K562 (cell line): ENCODE measurements around the gene DNAAF2. TPM values are rescaled to one million over a fixed set of nuclear protein-coding genes. Genes with fewer than 3 reads are reported as not detected.

Experiments used
- CHD2 ChIP-seq: IDR thresholded peaks from 2 replicates; pipeline ENCODE4 v1.6.1; 2011; ENCODE audit warnings: low read depth, low read length
- CHD4 ChIP-seq: fragments of 200-600 bp; sonication (generic); IDR thresholded peaks from 3 replicates; pipeline ENCODE4 v1.6.1; 2012; ENCODE audit warnings: low read depth, mild to moderate bottlenecking, mixed read lengths, low read length, inconsistent platforms; ENCODE audit not compliant: insufficient read depth, insufficient replicate concordance, poor library complexity, severe bottlenecking
- ETS2 ChIP-seq: IDR thresholded peaks from 2 replicates; pipeline ENCODE4 v1.6.1; 2016; ENCODE audit warnings: borderline replicate concordance, missing genetic modification characterization, mild to moderate bottlenecking, moderate library complexity, missing compliant biosample characterization; ENCODE audit not compliant: poor library complexity, severe bottlenecking
- FOXA3 ChIP-seq, 2 experiments: fragments of 450-650 bp in 1 of 2; sonication (generic) in 1 of 2; formaldehyde crosslinking; IDR thresholded peaks in 1 of 2; conservative IDR thresholded peaks in 1 of 2; 2 replicates each; pipeline versions ENCODE4 v1.4.0 to v1.8.0; 2020 to 2022; ENCODE audit warnings: mild to moderate bottlenecking in 2 of 2, missing genetic modification reagents in 1 of 2
- NCOA1 ChIP-seq: fragments of 450-650 bp; IDR thresholded peaks from 2 replicates; pipeline ENCODE4 v1.6.1; 2016; ENCODE audit warnings: low read depth
- PML ChIP-seq: IDR thresholded peaks from 2 replicates; pipeline ENCODE4 v1.6.1; 2012; ENCODE audit warnings: low read length, inconsistent platforms
- POLR2AphosphoS2 ChIP-seq: IDR thresholded peaks from 2 replicates; pipeline ENCODE4 v1.6.1; 2012; ENCODE audit warnings: low read length, improper control_type of control experiment
- POLR2AphosphoS5 ChIP-seq: IDR thresholded peaks from 2 replicates; pipeline ENCODE4 v1.6.1; 2011; ENCODE audit warnings: mild to moderate bottlenecking, low read depth, low read length, moderate library complexity; ENCODE audit not compliant: control insufficient read depth, insufficient read depth
- POLR2B ChIP-seq: fragments of 450-650 bp; IDR thresholded peaks from 2 replicates; pipeline ENCODE4 v1.6.1; 2018; ENCODE audit warnings: low read depth; ENCODE audit not compliant: partially characterized antibody
- PURB ChIP-seq: sonication (generic); formaldehyde crosslinking; IDR thresholded peaks from 2 replicates; pipeline ENCODE4 v1.9.0; 2021; ENCODE audit warnings: low read depth, mild to moderate bottlenecking, missing genetic modification reagents
- SRSF1 ChIP-seq: fragments of 200-400 bp; formaldehyde crosslinking; IDR thresholded peaks from 2 replicates; pipeline ENCODE4 v1.6.1; 2017; ENCODE audit warnings: mild to moderate bottlenecking, low read depth, low read length, moderate library complexity
- TSC22D4 ChIP-seq: fragments of 450-650 bp; IDR thresholded peaks from 2 replicates; pipeline ENCODE4 v1.6.1; 2016; ENCODE audit warnings: missing genetic modification characterization, missing biosample characterization, control low read depth
- ZNF174 ChIP-seq: fragments of 250-450 bp; sonication (Bioruptor Pico); IDR thresholded peaks from 2 replicates; pipeline ENCODE4 v1.4.0; 2020; ENCODE audit warnings: mild to moderate bottlenecking
- ZNF408 ChIP-seq: fragments of 250-450 bp; sonication (Bioruptor Pico); IDR thresholded peaks from 2 replicates; pipeline ENCODE4 v1.4.0; 2020; ENCODE audit warnings: low read depth, mild to moderate bottlenecking, moderate library complexity
- polyA plus RNA-seq, 8 experiments: library from polyadenylated mRNA; depleted of rRNA in 4 of 8; stranded (reverse) in 5 of 8; unstranded in 3 of 8; fragments of >200 nt; fragmentation: Nextera tagmentation in 2 of 8; fragmentation: Illumina TruSeq in 1 of 8; extraction: Ambion mirVana in 2 of 8; extraction: Trizol in 1 of 8; gene quantifications; 2 replicates each; pipeline versions ENCODE4 v1.2.1 to v1.2.3, GENCODE V29; 2011 to 2014; ENCODE audit warnings: inconsistent platforms in 1 of 8, missing spikeins in 1 of 8
- total RNA-seq, 7 experiments: library from RNA; depleted of rRNA in 6 of 7; stranded (reverse); fragments of >200 nt in 6 of 7; fragmentation: Illumina TruSeq in 2 of 7; extraction: Trizol in 2 of 7; gene quantifications; 2 replicates each; pipeline versions ENCODE4 v1.2.1 to v1.2.3, GENCODE V29; 2011 to 2021; ENCODE audit warnings: low replicate concordance in 1 of 7
- TF ChIP-seq, protein P1 (sequence below): fragments of 450-650 bp; IDR thresholded peaks from 2 replicates; pipeline ENCODE4 v1.6.1; 2016; ENCODE audit warnings: mild to moderate bottlenecking
- TF ChIP-seq, protein P2 (sequence below): fragments of 450-650 bp; formaldehyde crosslinking; conservative IDR thresholded peaks from 2 replicates; pipeline ENCODE4 v1.4.0; 2022; ENCODE audit warnings: mild to moderate bottlenecking, missing genetic modification characterization
- TF ChIP-seq, protein P3 (sequence below): sonication (generic); formaldehyde crosslinking; IDR thresholded peaks from 2 replicates; pipeline ENCODE4 v1.8.1; 2023; ENCODE audit warnings: mild to moderate bottlenecking, missing genetic modification reagents, moderate library complexity
- TF ChIP-seq, protein P4 (sequence below), 2 experiments: fragments of 450-650 bp in 1 of 2; IDR thresholded peaks; 2 replicates each; pipeline ENCODE4 v1.6.1; 2011 to 2017; ENCODE audit warnings: low read depth in 2 of 2, antibody characterized with exemption in 1 of 2, borderline replicate concordance in 1 of 2, low read length in 1 of 2, mild to moderate bottlenecking in 1 of 2, mixed read lengths in 1 of 2; ENCODE audit not compliant: control insufficient read depth in 1 of 2

The DNAAF2 gene
- total and polyA plus RNA-seq, 9 of the 15 experiments (the other 6 are each of a cell fraction or from before 2014, with no cell fraction given) = 2.4 to 14.6 (median 11.1) TPM

DNA sequence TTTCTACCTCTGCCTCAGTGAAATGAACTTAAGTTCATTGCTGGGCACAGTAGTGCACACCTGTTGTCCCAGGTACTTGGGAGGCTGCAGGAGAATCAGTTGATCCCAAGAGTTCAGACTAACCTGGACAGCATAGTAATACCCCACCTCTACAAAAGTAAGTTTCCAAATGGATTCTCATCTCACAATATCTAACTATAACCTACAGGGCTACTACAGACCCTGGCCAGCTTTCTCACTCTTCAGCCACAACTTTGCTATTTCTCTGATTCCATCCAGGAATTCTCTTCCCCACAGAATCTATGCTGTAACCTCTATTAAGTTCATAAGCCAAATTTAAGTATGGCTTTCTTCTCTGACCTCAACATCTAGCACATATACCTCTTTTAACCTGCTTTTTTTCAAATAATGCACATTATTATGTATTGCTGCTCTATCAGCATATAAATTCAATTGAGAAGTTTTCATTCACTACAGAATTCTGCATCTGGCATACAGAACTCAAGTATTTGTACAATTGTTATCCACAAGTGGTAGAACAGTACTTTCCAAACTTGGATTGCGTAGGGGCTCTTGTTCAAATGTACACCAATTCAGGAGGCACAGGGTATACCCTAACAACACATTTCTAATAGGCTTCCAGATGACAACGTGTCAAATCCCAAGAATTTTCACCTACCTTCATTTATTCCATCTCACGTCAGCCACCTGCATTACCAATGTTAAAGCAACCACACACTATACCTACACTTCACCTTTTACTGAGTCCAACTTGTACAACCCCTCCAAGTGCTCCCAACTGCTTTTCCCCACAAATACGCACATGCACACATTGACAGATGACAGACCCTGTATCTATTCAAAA is 52.7 kb downstream of the DNAAF2 start (continued):
- TF ChIP-seq, protein P1, sequence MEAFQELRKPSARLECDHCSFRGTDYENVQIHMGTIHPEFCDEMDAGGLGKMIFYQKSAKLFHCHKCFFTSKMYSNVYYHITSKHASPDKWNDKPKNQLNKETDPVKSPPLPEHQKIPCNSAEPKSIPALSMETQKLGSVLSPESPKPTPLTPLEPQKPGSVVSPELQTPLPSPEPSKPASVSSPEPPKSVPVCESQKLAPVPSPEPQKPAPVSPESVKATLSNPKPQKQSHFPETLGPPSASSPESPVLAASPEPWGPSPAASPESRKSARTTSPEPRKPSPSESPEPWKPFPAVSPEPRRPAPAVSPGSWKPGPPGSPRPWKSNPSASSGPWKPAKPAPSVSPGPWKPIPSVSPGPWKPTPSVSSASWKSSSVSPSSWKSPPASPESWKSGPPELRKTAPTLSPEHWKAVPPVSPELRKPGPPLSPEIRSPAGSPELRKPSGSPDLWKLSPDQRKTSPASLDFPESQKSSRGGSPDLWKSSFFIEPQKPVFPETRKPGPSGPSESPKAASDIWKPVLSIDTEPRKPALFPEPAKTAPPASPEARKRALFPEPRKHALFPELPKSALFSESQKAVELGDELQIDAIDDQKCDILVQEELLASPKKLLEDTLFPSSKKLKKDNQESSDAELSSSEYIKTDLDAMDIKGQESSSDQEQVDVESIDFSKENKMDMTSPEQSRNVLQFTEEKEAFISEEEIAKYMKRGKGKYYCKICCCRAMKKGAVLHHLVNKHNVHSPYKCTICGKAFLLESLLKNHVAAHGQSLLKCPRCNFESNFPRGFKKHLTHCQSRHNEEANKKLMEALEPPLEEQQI = no peak
- TF ChIP-seq CHD4 (no peak), POLR2AphosphoS2 (peak; percentile 87; the same call in 1 of the 2 replicates), SRSF1 (no peak), PURB (CRISPR knock-in tag) (no peak), ETS2 (tag) (no peak), ZNF408 (no peak), POLR2B (peak; percentile 68), POLR2AphosphoS5 (peak; percentile 66; the same call in 1 of the 2 replicates), CHD2 (no peak), FOXA3 (CRISPR knock-in tag; conservative IDR thresholded peaks at IDR 0.05 in 1 of 2, IDR thresholded peaks at IDR 0.05 in 1 of 2) (no peak), ZNF174 (no peak), PML (peak; percentile 21; the same call in 1 of the 2 replicates), TSC22D4 (no peak), NCOA1 (no peak)
- TF ChIP-seq, protein P2, sequence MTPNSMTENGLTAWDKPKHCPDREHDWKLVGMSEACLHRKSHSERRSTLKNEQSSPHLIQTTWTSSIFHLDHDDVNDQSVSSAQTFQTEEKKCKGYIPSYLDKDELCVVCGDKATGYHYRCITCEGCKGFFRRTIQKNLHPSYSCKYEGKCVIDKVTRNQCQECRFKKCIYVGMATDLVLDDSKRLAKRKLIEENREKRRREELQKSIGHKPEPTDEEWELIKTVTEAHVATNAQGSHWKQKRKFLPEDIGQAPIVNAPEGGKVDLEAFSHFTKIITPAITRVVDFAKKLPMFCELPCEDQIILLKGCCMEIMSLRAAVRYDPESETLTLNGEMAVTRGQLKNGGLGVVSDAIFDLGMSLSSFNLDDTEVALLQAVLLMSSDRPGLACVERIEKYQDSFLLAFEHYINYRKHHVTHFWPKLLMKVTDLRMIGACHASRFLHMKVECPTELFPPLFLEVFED = no peak
- TF ChIP-seq, protein P3, sequence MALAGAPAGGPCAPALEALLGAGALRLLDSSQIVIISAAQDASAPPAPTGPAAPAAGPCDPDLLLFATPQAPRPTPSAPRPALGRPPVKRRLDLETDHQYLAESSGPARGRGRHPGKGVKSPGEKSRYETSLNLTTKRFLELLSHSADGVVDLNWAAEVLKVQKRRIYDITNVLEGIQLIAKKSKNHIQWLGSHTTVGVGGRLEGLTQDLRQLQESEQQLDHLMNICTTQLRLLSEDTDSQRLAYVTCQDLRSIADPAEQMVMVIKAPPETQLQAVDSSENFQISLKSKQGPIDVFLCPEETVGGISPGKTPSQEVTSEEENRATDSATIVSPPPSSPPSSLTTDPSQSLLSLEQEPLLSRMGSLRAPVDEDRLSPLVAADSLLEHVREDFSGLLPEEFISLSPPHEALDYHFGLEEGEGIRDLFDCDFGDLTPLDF (CRISPR knock-in tag) = no peak
- TF ChIP-seq, protein P4, sequence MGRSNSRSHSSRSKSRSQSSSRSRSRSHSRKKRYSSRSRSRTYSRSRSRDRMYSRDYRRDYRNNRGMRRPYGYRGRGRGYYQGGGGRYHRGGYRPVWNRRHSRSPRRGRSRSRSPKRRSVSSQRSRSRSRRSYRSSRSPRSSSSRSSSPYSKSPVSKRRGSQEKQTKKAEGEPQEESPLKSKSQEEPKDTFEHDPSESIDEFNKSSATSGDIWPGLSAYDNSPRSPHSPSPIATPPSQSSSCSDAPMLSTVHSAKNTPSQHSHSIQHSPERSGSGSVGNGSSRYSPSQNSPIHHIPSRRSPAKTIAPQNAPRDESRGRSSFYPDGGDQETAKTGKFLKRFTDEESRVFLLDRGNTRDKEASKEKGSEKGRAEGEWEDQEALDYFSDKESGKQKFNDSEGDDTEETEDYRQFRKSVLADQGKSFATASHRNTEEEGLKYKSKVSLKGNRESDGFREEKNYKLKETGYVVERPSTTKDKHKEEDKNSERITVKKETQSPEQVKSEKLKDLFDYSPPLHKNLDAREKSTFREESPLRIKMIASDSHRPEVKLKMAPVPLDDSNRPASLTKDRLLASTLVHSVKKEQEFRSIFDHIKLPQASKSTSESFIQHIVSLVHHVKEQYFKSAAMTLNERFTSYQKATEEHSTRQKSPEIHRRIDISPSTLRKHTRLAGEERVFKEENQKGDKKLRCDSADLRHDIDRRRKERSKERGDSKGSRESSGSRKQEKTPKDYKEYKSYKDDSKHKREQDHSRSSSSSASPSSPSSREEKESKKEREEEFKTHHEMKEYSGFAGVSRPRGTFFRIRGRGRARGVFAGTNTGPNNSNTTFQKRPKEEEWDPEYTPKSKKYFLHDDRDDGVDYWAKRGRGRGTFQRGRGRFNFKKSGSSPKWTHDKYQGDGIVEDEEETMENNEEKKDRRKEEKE (IDR thresholded peaks at IDR 0.05; ENCODE audit: borderline replicate concordance in 1 of 2, control insufficient read depth in 1 of 2, low read depth in 2 of 2, low read length in 1 of 2) = no peak
